Stomach (tissue), 9 donors: ENCODE measurements around the gene RAB41. TPM values are rescaled to one million over a fixed set of nuclear protein-coding genes. Genes with fewer than 3 reads are reported as not detected.

Experiments
- DNase-seq, 2 donors: peaks; one replicate each; pipeline versions ENCODE4 v3.0.0 to v3.0.0-alpha.2; 2013 to 2019
- H3K27ac ChIP-seq, 5 donors: fragments of 200-600 bp in 4 of 5; sonication (generic) in 4 of 5; one replicate each; pipeline ENCODE4 v1.5.1; 2013 to 2019; ENCODE audit warnings: mild to moderate bottlenecking in 1 of 5, moderate library complexity in 1 of 5
- H3K27me3 ChIP-seq, 3 donors: fragments of 200-600 bp; sonication (generic); one replicate each; pipeline ENCODE4 v1.5.1; 2017 to 2019; ENCODE audit warnings: mixed run types in 1 of 3
- H3K36me3 ChIP-seq, 4 donors: fragments of 200-600 bp; sonication (generic); 1 replicate in 3 of 4; 2 replicates in 1 of 4; pipeline ENCODE4 v1.5.1; 2016 to 2019
- H3K4me1 ChIP-seq, 4 donors: fragments of 200-600 bp; sonication (generic); one replicate each; pipeline ENCODE4 v1.5.1; 2016 to 2019
- H3K4me3 ChIP-seq, 4 donors: fragments of 200-600 bp; sonication (generic) in 3 of 4; one replicate each; pipeline ENCODE4 v1.5.1; 2016 to 2019; ENCODE audit warnings: mild to moderate bottlenecking in 1 of 4
- H3K9me3 ChIP-seq, 4 donors: fragments of 200-600 bp; sonication (generic); one replicate each; pipeline ENCODE4 v1.5.1; 2016 to 2019
- EP300 ChIP-seq: sonication (generic); formaldehyde crosslinking; IDR thresholded peaks from one replicate; pipeline ENCODE4 v1.6.1; 2017; ENCODE audit warnings: antibody characterized with exemption
- POLR2A ChIP-seq, 4 donors: fragments of 450-650 bp; IDR thresholded peaks; one replicate each; pipeline ENCODE4 v1.6.1; 2016; ENCODE audit warnings: antibody characterized with exemption in 4 of 4, control low read depth in 2 of 4, mild to moderate bottlenecking in 1 of 4, moderate library complexity in 1 of 4
- POLR2AphosphoS5 ChIP-seq, 3 donors: sonication (generic); formaldehyde crosslinking; IDR thresholded peaks; one replicate each; pipeline ENCODE4 v1.6.1; 2016; ENCODE audit warnings: antibody characterized with exemption in 3 of 3
- WGBS, 5 donors: extraction: QIAGEN DNeasy Blood & Tissue Kit in 3 of 5; methylation state at CpG; one replicate each; pipeline versions ENCODE4 v1.1.5 to v1.1.7; 2013 to 2018; 5-methylcytosine and 5-hydroxymethylcytosine counted together
- intact Hi-C: fragments of 100-400 bp; cut with DNase I; formaldehyde crosslinking; loops from one replicate; pipeline ENCODE4 v1.15.1; 2023; ENCODE audit warnings: low total_unique reads
- polyA plus RNA-seq, 3 donors: library from polyadenylated mRNA; stranded (reverse); fragments of 200-250 nt; gene quantifications; one replicate each; pipeline ENCODE4 v1.2.3, GENCODE V29; 2013
- total RNA-seq, 5 donors: library from RNA; depleted of rRNA; stranded (reverse); fragments of >200 nt; gene quantifications; one replicate each; pipeline versions ENCODE4 v1.1.0 to v1.2.3, GENCODE V29; 2014 to 2016
- TF ChIP-seq, protein P1 (sequence below), 7 experiments: fragments of 450-650 bp in 4 of 7; fragments of 200-600 bp in 3 of 7; sonication (generic) in 3 of 7; IDR thresholded peaks; one replicate each; pipeline ENCODE4 v1.5.1; 2016 to 2019; ENCODE audit warnings: antibody characterized with exemption in 7 of 7, control low read depth in 2 of 7, mild to moderate bottlenecking in 1 of 7
- donor health status: healthy with polysubstance abuse.
- donor health status: Bipolar disorder and iron deficiency.
- donor health status: healthy.

Gene RAB41
- total and polyA plus RNA-seq, 8 donors: not detected

DNA sequence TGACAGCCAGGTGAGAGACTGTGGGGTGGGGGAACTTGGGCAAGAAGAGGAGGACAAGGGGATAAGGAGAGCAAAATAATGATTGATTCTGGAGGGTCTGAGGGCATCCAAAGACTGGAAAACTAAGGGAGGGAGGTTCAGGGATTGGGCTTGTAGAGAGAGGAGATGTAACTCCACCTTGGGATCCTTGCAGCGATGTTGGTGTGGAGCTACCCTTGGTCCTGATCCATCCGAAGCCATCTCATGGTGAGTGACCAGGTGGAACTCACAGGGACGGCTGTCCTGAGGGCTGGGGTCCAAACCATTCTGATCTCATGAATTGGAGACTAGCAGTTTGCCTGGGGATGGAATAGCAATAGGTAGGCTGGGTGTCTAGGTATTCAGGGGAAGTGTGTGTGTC lies 1.4 kb upstream of the RAB41 start:
- 50 to 94% (median 80%) methylated on average over 1 to 3 of the region's 3 CpGs for WGBS, 5 donors
- intact Hi-C loops: no loop called here
- Histone ChIP-seq H3K9me3 (no peaks in the 10 kb centered on the region), H3K4me1 (no peaks in the 10 kb centered on the region), H3K36me3 (peaks cover 0 to 21% (median 8%) of the 10 kb centered on the region in 4 donors), H3K27ac (no peak overlapping the region), H3K27me3 (no peaks in the 10 kb centered on the region), H3K4me3 (no peak overlapping the region)
- DNase-seq: no peak
- TF ChIP-seq POLR2A (IDR thresholded peaks at IDR 0.05): no peak
- TF ChIP-seq, protein P1, sequence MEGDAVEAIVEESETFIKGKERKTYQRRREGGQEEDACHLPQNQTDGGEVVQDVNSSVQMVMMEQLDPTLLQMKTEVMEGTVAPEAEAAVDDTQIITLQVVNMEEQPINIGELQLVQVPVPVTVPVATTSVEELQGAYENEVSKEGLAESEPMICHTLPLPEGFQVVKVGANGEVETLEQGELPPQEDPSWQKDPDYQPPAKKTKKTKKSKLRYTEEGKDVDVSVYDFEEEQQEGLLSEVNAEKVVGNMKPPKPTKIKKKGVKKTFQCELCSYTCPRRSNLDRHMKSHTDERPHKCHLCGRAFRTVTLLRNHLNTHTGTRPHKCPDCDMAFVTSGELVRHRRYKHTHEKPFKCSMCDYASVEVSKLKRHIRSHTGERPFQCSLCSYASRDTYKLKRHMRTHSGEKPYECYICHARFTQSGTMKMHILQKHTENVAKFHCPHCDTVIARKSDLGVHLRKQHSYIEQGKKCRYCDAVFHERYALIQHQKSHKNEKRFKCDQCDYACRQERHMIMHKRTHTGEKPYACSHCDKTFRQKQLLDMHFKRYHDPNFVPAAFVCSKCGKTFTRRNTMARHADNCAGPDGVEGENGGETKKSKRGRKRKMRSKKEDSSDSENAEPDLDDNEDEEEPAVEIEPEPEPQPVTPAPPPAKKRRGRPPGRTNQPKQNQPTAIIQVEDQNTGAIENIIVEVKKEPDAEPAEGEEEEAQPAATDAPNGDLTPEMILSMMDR (IDR thresholded peaks at IDR 0.05): no peak
- no peak for TF ChIP-seq EP300
- TF ChIP-seq POLR2AphosphoS5 (IDR thresholded peaks at IDR 0.05): no peak

DNA sequence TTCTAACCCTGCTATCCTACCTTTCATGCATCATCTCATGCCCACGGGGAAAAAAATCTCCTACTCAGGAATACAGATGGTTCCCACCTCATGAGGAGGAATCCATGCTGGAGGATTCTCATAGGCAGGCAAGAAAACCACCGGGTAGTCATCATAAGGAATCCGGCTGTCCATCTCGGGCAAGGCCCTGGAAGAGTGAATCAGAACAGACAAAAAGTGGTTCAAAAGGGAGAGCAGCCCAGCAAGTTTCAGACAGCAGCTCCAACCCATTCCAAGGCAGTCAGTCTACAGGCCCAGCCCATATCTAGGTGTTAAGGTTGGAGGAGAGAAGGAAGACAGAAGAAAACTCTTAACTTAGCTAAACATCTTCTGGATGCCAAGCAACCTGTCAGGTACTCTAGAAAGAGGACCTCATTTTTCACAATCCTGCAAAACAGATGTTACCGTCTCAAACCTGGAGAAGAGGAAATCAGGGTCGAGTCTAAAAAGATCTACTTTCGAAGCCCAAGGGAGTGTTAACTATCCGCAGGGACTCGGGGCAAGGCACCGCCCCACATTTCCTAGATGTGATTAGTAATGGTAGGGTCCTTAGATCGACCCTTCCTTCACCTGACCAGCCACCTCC lies 7.3 kb downstream of the RAB41 start:
- WGBS, 5 donors: 25 to 55% (median 29%) methylated on average over 7 to 11 of the region's 11 CpGs
- peaks cover 0 to 6% (median 0%) of the 10 kb centered on the region in 4 donors for H3K9me3 ChIP-seq
- peak overlapping the region; percentile 67 to 81 (median 69) for H3K27ac ChIP-seq
- H3K4me3 ChIP-seq: peak overlapping the region; percentile 48 to 60 (median 56)
- intact Hi-C loops: no loop called here
- no peak for DNase-seq
- H3K27me3 ChIP-seq: no peaks in the 10 kb centered on the region
- TF ChIP-seq EP300 (no peak), POLR2A (IDR thresholded peaks at IDR 0.05) (no peak)
- peaks cover 0 to 12% (median 9%) of the 10 kb centered on the region in 4 donors for H3K4me1 ChIP-seq
- peaks cover 0 to 36% (median 28%) of the 10 kb centered on the region in 4 donors for H3K36me3 ChIP-seq

DNA sequence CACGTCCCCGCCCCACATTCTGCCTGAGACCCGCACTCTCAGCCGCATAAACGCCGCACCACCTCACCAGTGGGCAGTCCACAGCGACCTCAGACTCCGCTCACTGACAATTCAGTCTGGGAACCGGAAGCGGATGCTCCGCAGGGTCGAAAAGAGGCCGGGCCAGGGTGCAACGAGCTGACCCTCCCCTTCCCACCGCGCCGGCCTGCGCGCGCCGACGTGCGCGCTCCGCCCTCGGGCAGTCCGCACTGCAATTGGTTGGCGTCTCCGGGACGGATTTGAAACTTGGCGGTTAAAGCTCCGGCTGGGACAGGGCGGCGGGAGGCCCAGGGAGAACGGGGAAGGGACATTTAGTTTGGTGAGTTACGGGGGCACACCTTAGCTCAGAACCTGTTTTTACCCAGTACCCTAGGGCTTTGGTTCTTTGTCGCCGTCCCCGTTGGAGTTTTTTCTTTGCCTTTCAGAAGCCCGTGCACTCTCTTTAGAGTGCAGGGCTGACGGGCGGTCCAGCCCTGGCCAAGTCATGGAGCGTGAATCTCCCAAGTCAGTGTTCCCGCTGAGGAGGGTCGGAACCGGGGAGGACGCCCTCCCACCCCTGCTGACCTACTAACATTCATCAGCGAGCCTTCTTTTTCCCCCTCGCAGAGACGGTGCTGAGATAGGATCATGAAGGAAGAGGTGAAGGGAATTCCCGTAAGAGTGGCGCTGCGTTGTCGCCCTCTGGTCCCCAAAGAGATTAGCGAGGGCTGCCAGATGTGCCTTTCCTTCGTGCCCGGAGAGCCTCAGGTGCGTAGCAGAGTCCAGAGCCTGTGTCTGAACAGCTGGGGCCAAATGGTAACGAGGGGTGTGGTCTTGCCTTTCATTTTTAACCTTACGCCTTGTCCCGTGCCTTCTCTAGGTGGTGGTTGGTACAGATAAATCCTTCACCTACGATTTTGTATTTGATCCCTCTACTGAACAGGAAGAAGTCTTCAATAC lies 8.1 kb downstream of the RAB41 start, which contains the start of the genes KIF4A and PDZD11:
Gene KIF4A, plus strand, starts transcription at position 312 of the 978 bp plus-strand sequence. Its CDS starts 355 bp downstream, at position 667.
Gene PDZD11, minus strand, starts transcription at position 135 of the 978 bp plus-strand sequence. CDS start 586 bp downstream, outside the sequence.
- Histone ChIP-seq H3K36me3 (peaks cover 0 to 30% (median 26%) of the 10 kb centered on the region in 4 donors), H3K4me1 (peaks cover 0 to 12% (median 9%) of the 10 kb centered on the region in 4 donors), H3K4me3 (peak within 1 kb of the TSS; percentile 48 to 60 (median 56)), H3K9me3 (peaks cover 0 to 6% (median 0%) of the 10 kb centered on the region in 4 donors), H3K27me3 (no peaks in the 10 kb centered on the region), H3K27ac (peak within 1 kb of the TSS; percentile 67 to 81 (median 69))
- intact Hi-C loops: no loop called here
- TF ChIP-seq, protein P1 (IDR thresholded peaks at IDR 0.05): no peak
- peak in 1 of 3 donors; percentile 51 for TF ChIP-seq POLR2AphosphoS5 (IDR thresholded peaks at IDR 0.05)
- WGBS, 5 donors: 0 to 44% (median 9%) methylated on average over 9 to 62 of the region's 62 CpGs
- DNase-seq: peak; percentile 77 to 96

DNA sequence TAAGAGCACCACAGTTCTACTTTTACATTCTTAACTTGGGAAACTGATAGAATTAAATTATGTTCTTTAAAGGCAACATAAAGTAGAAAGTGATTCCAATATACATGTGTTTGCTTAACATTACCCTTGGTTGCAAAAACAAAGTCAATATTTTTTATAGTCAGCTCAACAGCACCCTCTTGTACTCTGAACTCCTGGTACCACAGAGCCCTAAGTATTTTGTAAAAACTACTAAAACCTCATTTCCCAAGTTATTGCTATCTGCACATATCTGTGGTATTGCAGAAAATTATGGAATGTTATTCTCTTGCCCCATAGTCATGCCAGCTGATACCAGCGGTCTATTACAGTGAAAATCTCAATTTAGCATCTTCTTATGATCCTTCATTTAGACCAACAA lies 10.8 kb downstream of the RAB41 start:
- intact Hi-C loops: no loop called here
- no peak for DNase-seq
- WGBS, 5 donors: 0 to 2% (median 0%) methylated on average over 1 of the region's 1 CpG
- H3K27me3 ChIP-seq: no peaks in the 10 kb centered on the region
- no peak overlapping the region for H3K4me3 ChIP-seq
- H3K9me3 ChIP-seq: peaks cover 0 to 6% (median 0%) of the 10 kb centered on the region in 4 donors
- H3K4me1 ChIP-seq: peaks cover 0 to 12% (median 9%) of the 10 kb centered on the region in 4 donors
- H3K36me3 ChIP-seq: peaks cover 0 to 4% (median 2%) of the 10 kb centered on the region in 4 donors
- no peak overlapping the region for H3K27ac ChIP-seq
- TF ChIP-seq EP300: no peak
- no peak for TF ChIP-seq POLR2AphosphoS5 (IDR thresholded peaks at IDR 0.05)
- TF ChIP-seq, protein P1 (IDR thresholded peaks at IDR 0.05): no peak
- no peak for TF ChIP-seq POLR2A (IDR thresholded peaks at IDR 0.05)
